K562 (cell line): ENCODE measurements around the gene IDUA. TPM values are rescaled to one million over a fixed set of nuclear protein-coding genes. Genes with fewer than 3 reads are reported as not detected.

Experiments used
- BHLHE40 ChIP-seq: IDR thresholded peaks from 2 replicates; pipeline ENCODE4 v1.6.1; 2011; ENCODE audit warnings: low read length, improper control_type of control experiment
- CCAR2 ChIP-seq: fragments of 200-400 bp; formaldehyde crosslinking; IDR thresholded peaks from 2 replicates; pipeline ENCODE4 v1.6.1; 2017; ENCODE audit warnings: mild to moderate bottlenecking, low read depth, low read length
- DDX20 ChIP-seq: fragments of 450-650 bp; IDR thresholded peaks from 2 replicates; pipeline ENCODE4 v1.6.1; 2016; ENCODE audit warnings: missing genetic modification characterization, low read depth, mild to moderate bottlenecking, missing compliant biosample characterization, moderate library complexity
- E2F6 ChIP-seq, 2 experiments: IDR thresholded peaks; 2 replicates each; pipeline ENCODE4 v1.6.1; 2011; ENCODE audit warnings: borderline replicate concordance in 1 of 2, control low read depth in 1 of 2, low read depth in 1 of 2, low read length in 1 of 2, mild to moderate bottlenecking in 1 of 2, mixed read lengths in 1 of 2, moderate library complexity in 1 of 2; ENCODE audit not compliant: insufficient read depth in 1 of 2, insufficient read length in 1 of 2, poor library complexity in 1 of 2, severe bottlenecking in 1 of 2; ENCODE audit errors: extremely low read depth in 1 of 2
- HMG20B ChIP-seq: fragments of 250-450 bp; sonication (Bioruptor Pico); IDR thresholded peaks from 2 replicates; pipeline ENCODE4 v1.5.0; 2021; ENCODE audit warnings: mild to moderate bottlenecking
- KDM2B ChIP-seq: fragments of 250-450 bp; sonication (Bioruptor Pico); IDR thresholded peaks from 2 replicates; pipeline ENCODE4 v1.8.0; 2021; ENCODE audit warnings: mild to moderate bottlenecking, moderate library complexity
- MECOM ChIP-seq: fragments of 250-450 bp; sonication (Bioruptor Pico); IDR thresholded peaks from 2 replicates; pipeline ENCODE4 v1.8.0; 2022; ENCODE audit warnings: inconsistent platforms
- MTA1 ChIP-seq: fragments of 450-650 bp; IDR thresholded peaks from 2 replicates; pipeline ENCODE4 v1.6.1; 2017; ENCODE audit warnings: borderline replicate concordance
- PCBP1 ChIP-seq: fragments of 200-400 bp; formaldehyde crosslinking; IDR thresholded peaks from 2 replicates; pipeline ENCODE4 v1.6.1; 2018; ENCODE audit warnings: mild to moderate bottlenecking, low read depth, low read length; ENCODE audit not compliant: poor library complexity, severe bottlenecking
- POLR2A ChIP-seq: fragments of 450-650 bp; conservative IDR thresholded peaks from 2 replicates; pipeline ENCODE4 v1.6.1; 2016
- PTTG1 ChIP-seq: fragments of 450-650 bp; IDR thresholded peaks from 2 replicates; pipeline ENCODE4 v1.6.1; 2016; ENCODE audit warnings: low read depth, mild to moderate bottlenecking, missing genetic modification characterization, missing compliant biosample characterization
- PURB ChIP-seq: sonication (generic); formaldehyde crosslinking; IDR thresholded peaks from 2 replicates; pipeline ENCODE4 v1.9.0; 2021; ENCODE audit warnings: low read depth, mild to moderate bottlenecking, missing genetic modification reagents
- RBM15 ChIP-seq: fragments of 200-400 bp; formaldehyde crosslinking; IDR thresholded peaks from 2 replicates; pipeline ENCODE4 v1.6.1; 2018; ENCODE audit warnings: mild to moderate bottlenecking, low read length, moderate library complexity; ENCODE audit not compliant: insufficient read depth
- SAFB2 ChIP-seq: fragments of 200-400 bp; formaldehyde crosslinking; IDR thresholded peaks from 2 replicates; pipeline ENCODE4 v1.6.1; 2018; ENCODE audit warnings: borderline replicate concordance, low read length, low read depth, moderate library complexity; ENCODE audit not compliant: severe bottlenecking
- YBX1 ChIP-seq: fragments of 450-650 bp; IDR thresholded peaks from 2 replicates; pipeline ENCODE4 v1.7.1; 2016; ENCODE audit warnings: mild to moderate bottlenecking
- ZBTB1 ChIP-seq: sonication (generic); formaldehyde crosslinking; IDR thresholded peaks from 2 replicates; pipeline ENCODE4 v1.8.1; 2023; ENCODE audit warnings: missing genetic modification reagents, low read depth, mild to moderate bottlenecking, borderline replicate concordance
- ZKSCAN3 ChIP-seq: fragments of 250-450 bp; sonication (Bioruptor Pico); IDR thresholded peaks from 2 replicates; pipeline ENCODE4 v1.4.0; 2020
- polyA plus RNA-seq, 8 experiments: library from polyadenylated mRNA; depleted of rRNA in 4 of 8; stranded (reverse) in 5 of 8; unstranded in 3 of 8; fragments of >200 nt; fragmentation: Nextera tagmentation in 2 of 8; fragmentation: Illumina TruSeq in 1 of 8; extraction: Ambion mirVana in 2 of 8; extraction: Trizol in 1 of 8; gene quantifications; 2 replicates each; pipeline versions ENCODE4 v1.2.1 to v1.2.3, GENCODE V29; 2011 to 2014; ENCODE audit warnings: inconsistent platforms in 1 of 8, missing spikeins in 1 of 8
- total RNA-seq, 7 experiments: library from RNA; depleted of rRNA in 6 of 7; stranded (reverse); fragments of >200 nt in 6 of 7; fragmentation: Illumina TruSeq in 2 of 7; extraction: Trizol in 2 of 7; gene quantifications; 2 replicates each; pipeline versions ENCODE4 v1.2.1 to v1.2.3, GENCODE V29; 2011 to 2021; ENCODE audit warnings: low replicate concordance in 1 of 7
- TF ChIP-seq, protein P1 (sequence below): fragments of 450-650 bp; formaldehyde crosslinking; IDR thresholded peaks from 2 replicates; pipeline ENCODE4 v1.4.0; 2020; ENCODE audit warnings: mild to moderate bottlenecking, moderate library complexity
- TF ChIP-seq, protein P2 (sequence below), 2 experiments: fragments of 450-650 bp in 1 of 2; sonication (generic) in 1 of 2; formaldehyde crosslinking in 1 of 2; IDR thresholded peaks in 1 of 2; conservative IDR thresholded peaks in 1 of 2; 2 replicates each; pipeline versions ENCODE4 v1.6.1 to v1.8.1; 2016 to 2023; ENCODE audit warnings: mild to moderate bottlenecking in 2 of 2, moderate library complexity in 2 of 2, inconsistent platforms in 1 of 2, missing genetic modification reagents in 1 of 2

The IDUA gene
- total and polyA plus RNA-seq, 9 of the 15 experiments (the other 6 are each of a cell fraction or from before 2014, with no cell fraction given): 0.04 to 16.1 (median 1.2) TPM

DNA sequence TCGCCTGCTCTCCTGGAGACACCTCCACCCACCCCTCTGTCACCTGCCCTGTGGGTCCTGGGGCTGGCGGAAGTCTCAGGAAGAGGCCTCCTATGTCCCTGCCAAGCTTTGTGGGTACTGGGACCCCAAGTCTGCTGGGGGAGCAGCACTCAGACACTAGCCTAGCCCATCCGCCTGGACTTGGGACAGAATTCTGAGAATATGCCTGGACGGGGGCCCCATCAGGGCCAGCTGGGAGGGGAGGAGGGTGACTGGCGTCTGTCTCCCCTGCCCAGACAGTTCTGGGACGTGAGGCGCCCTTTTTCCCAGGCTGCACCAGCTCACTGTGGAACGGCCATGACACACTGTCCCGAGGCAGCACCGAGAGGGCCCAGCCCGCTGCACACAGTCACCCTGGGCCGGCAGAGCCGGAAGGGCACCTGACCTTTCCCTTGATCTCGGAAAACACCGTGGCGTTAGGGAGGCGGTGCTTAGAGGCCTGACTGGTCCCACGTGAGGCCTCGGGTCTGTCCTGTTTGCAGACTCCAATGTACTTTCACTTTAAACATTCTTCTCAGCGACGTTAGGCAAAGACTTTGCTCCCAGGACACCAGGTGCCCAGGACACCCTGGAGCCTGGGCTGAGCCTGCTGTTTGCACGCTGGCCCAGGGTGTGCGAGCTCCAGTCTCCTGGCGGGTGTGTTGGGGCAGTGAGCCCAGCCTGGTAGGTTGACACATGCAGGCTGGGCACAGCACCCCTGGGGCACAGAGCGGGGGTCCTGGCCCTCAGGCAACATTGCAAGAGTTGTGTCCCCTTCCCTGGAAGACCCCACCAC, 5.7 kb downstream of the IDUA start (continued):
- no peak for TF ChIP-seq DDX20 (tag)
- TF ChIP-seq YBX1: no peak
- no peak for TF ChIP-seq MTA1
- TF ChIP-seq HMG20B (CRISPR knock-in tag): no peak
- TF ChIP-seq PTTG1 (tag): no peak
- no peak for TF ChIP-seq ZKSCAN3 (CRISPR knock-in tag)
- TF ChIP-seq BHLHE40: peak; percentile 94
- TF ChIP-seq PCBP1: no peak
- TF ChIP-seq E2F6 (IDR thresholded peaks at IDR 0.05; ENCODE audit: borderline replicate concordance in 1 of 2, extremely low read depth in 1 of 2, insufficient read depth in 1 of 2, insufficient read length in 1 of 2, low read depth in 1 of 2, low read length in 1 of 2, poor library complexity in 1 of 2, severe bottlenecking in 1 of 2): peak; percentile 62 to 65
- TF ChIP-seq POLR2A: peak; percentile 75
- TF ChIP-seq, protein P1, sequence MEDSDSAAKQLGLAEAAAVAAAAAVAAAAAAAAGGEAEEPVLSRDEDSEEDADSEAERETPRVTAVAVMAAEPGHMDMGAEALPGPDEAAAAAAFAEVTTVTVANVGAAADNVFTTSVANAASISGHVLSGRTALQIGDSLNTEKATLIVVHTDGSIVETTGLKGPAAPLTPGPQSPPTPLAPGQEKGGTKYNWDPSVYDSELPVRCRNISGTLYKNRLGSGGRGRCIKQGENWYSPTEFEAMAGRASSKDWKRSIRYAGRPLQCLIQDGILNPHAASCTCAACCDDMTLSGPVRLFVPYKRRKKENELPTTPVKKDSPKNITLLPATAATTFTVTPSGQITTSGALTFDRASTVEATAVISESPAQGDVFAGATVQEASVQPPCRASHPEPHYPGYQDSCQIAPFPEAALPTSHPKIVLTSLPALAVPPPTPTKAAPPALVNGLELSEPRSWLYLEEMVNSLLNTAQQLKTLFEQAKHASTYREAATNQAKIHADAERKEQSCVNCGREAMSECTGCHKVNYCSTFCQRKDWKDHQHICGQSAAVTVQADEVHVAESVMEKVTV (CRISPR knock-in tag): no peak
- TF ChIP-seq MECOM (CRISPR knock-in tag): 0 out of 2 replicates have a peak, but pooled peaks have one; percentile 29
- TF ChIP-seq CCAR2: no peak
- TF ChIP-seq PURB: no peak
- no peak for TF ChIP-seq ZBTB1 (CRISPR knock-in tag)
- TF ChIP-seq KDM2B (CRISPR knock-in tag): no peak
- no peak for TF ChIP-seq SAFB2
- no peak for TF ChIP-seq RBM15
- TF ChIP-seq, protein P2, sequence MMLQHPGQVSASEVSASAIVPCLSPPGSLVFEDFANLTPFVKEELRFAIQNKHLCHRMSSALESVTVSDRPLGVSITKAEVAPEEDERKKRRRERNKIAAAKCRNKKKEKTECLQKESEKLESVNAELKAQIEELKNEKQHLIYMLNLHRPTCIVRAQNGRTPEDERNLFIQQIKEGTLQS (IDR thresholded peaks at IDR 0.05): peak; percentile 25; the same call in 1 of the 2 replicates
- TF ChIP-seq, protein P2 (CRISPR knock-in tag; conservative IDR thresholded peaks at IDR 0.05): peak; percentile 40; the same call in 1 of the 2 replicates
